Transverse colon (tissue), 4 donors: ENCODE results near the gene TMC3. TPM values are rescaled to one million over a fixed set of nuclear protein-coding genes. Genes with fewer than 3 reads are reported as not detected.

Experiments used
- DNase-seq: peaks from one replicate; pipeline ENCODE4 v3.0.0-alpha.2; 2019
- H3K27ac ChIP-seq, 4 donors: fragments of 200-600 bp; sonication (generic); 2 replicates each; pipeline ENCODE4 v1.5.1; 2016 to 2018; ENCODE audit warnings: inconsistent platforms in 4 of 4
- H3K27me3 ChIP-seq: fragments of 200-600 bp; sonication (generic); 2 replicates; pipeline ENCODE4 v1.5.1; 2017; ENCODE audit warnings: inconsistent platforms
- H3K36me3 ChIP-seq, 4 donors: fragments of 200-600 bp; sonication (generic); 2 replicates each; pipeline ENCODE4 v1.5.1; 2017 to 2019; ENCODE audit warnings: inconsistent platforms in 4 of 4
- H3K4me1 ChIP-seq, 4 donors: fragments of 200-600 bp; sonication (generic); 2 replicates each; pipeline ENCODE4 v1.5.1; 2017 to 2020; ENCODE audit warnings: inconsistent platforms in 4 of 4
- H3K4me3 ChIP-seq, 4 donors: fragments of 200-600 bp; sonication (generic); 1 replicate in 1 of 4; 2 replicates in 3 of 4; pipeline versions ENCODE4 v1.5.1 to v1.6.1; 2017 to 2019; ENCODE audit warnings: inconsistent platforms in 4 of 4
- H3K9me3 ChIP-seq, 2 donors: fragments of 200-600 bp; sonication (generic); 2 replicates each; pipeline ENCODE4 v1.5.1; 2017 to 2019; ENCODE audit warnings: inconsistent platforms in 2 of 2
- EP300 ChIP-seq: sonication (generic); formaldehyde crosslinking; IDR thresholded peaks from one replicate; pipeline ENCODE4 v1.6.1; 2017; ENCODE audit warnings: antibody characterized with exemption, low read depth
- POLR2A ChIP-seq: fragments of 450-650 bp; IDR thresholded peaks from one replicate; pipeline ENCODE4 v1.6.1; 2016; ENCODE audit warnings: antibody characterized with exemption, mild to moderate bottlenecking, moderate library complexity
- POLR2AphosphoS5 ChIP-seq, 3 donors: sonication (generic); formaldehyde crosslinking; IDR thresholded peaks; one replicate each; pipeline ENCODE4 v1.6.1; 2016; ENCODE audit warnings: antibody characterized with exemption in 3 of 3
- WGBS, 2 donors: methylation state at CpG; one replicate each; pipeline ENCODE4 v1.1.5; 2018; ENCODE audit warnings: low coverage in 1 of 2; 5-methylcytosine and 5-hydroxymethylcytosine counted together
- in situ Hi-C, 4 donors: fragments of 200-750 bp; cut with MboI; loops; one replicate each; pipeline versions ENCODE4 v1.15.0 to v1.15.1; 2017; ENCODE audit warnings: low sequenced_read_pairs in 3 of 4, low pct_ligation_motif_present in 1 of 4, low pct_unique_long_range_greater_than_20kb in 1 of 4
- intact Hi-C: fragments of 100-400 bp; cut with DNase I; formaldehyde crosslinking; loops from one replicate; pipeline ENCODE4 v1.15.1; 2023; ENCODE audit warnings: low total_unique reads
- total RNA-seq, 4 donors: library from RNA; depleted of rRNA; stranded (reverse); fragments of >200 nt; gene quantifications; one replicate each; pipeline ENCODE4 v1.1.0, GENCODE V29; 2016
- TF ChIP-seq, protein P1 (sequence below), 5 experiments: fragments of 200-600 bp in 3 of 5; fragments of 450-650 bp in 2 of 5; sonication (generic) in 3 of 5; IDR thresholded peaks; 1 replicate in 2 of 5; 2 replicates in 3 of 5; pipeline ENCODE4 v1.5.1; 2016 to 2017; ENCODE audit warnings: antibody characterized with exemption in 5 of 5, inconsistent platforms in 3 of 5, mild to moderate bottlenecking in 2 of 5, moderate library complexity in 1 of 5

TMC3 gene
- under 1 TPM in 2 of 4 donors, not detected in 2; 0.14 to 0.64 TPM for total RNA-seq

DNA sequence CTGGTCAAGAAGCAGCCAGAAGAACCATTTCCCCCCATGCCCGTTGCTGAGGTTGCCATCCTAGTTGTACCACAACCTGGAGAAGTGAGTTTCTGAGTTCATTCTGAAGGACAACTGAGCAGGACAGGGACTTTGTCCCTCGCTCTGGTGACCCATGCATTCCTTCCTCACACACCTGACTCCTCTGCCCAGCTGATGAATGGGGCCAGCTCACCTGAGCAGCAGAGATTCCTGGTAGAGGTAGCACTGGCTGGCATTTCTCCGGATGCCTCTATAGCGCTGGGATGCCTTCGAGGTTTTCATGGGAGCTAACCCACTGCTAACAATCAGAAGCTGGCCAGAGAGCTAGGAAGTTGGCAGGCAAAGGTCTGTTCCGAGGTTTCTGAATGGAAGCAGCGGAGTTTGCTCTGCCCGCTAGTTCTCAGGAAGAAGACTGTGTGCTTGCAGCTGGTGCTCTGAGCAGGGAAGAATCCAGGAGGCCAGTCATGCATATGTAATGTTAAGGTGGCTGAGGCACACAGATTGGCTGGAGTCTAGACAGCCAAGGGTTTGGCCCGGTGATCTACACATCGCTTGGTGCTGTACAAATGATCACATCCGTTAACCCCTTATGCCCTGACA is at the start of gene TMC3:
Gene TMC3, minus strand, starts transcription at position 439 of the 621 bp plus-strand sequence. Its CDS starts 136 bp downstream, at position 303.
- H3K4me3 ChIP-seq, result no peak within 1 kb of the TSS
- in situ Hi-C loops (no loop called here), intact Hi-C loops (no loop called here)
- H3K4me1 ChIP-seq, result no peaks in the 10 kb centered on the region
- no peaks in the 10 kb centered on the region for H3K36me3 ChIP-seq
- DNase-seq, result no peak
- no peaks in the 10 kb centered on the region for H3K27me3 ChIP-seq
- no peak for TF ChIP-seq POLR2A
- TF ChIP-seq, protein P1, sequence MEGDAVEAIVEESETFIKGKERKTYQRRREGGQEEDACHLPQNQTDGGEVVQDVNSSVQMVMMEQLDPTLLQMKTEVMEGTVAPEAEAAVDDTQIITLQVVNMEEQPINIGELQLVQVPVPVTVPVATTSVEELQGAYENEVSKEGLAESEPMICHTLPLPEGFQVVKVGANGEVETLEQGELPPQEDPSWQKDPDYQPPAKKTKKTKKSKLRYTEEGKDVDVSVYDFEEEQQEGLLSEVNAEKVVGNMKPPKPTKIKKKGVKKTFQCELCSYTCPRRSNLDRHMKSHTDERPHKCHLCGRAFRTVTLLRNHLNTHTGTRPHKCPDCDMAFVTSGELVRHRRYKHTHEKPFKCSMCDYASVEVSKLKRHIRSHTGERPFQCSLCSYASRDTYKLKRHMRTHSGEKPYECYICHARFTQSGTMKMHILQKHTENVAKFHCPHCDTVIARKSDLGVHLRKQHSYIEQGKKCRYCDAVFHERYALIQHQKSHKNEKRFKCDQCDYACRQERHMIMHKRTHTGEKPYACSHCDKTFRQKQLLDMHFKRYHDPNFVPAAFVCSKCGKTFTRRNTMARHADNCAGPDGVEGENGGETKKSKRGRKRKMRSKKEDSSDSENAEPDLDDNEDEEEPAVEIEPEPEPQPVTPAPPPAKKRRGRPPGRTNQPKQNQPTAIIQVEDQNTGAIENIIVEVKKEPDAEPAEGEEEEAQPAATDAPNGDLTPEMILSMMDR (IDR thresholded peaks at IDR 0.05), result no peak
- TF ChIP-seq POLR2AphosphoS5 (IDR thresholded peaks at IDR 0.05), result no peak
- TF ChIP-seq EP300, result no peak
- H3K9me3 ChIP-seq, result no peaks in the 10 kb centered on the region
- 42 to 74% methylated on average over 2 to 11 of the region's 11 CpGs for WGBS, 2 donors
- H3K27ac ChIP-seq, result no peak within 1 kb of the TSS

DNA sequence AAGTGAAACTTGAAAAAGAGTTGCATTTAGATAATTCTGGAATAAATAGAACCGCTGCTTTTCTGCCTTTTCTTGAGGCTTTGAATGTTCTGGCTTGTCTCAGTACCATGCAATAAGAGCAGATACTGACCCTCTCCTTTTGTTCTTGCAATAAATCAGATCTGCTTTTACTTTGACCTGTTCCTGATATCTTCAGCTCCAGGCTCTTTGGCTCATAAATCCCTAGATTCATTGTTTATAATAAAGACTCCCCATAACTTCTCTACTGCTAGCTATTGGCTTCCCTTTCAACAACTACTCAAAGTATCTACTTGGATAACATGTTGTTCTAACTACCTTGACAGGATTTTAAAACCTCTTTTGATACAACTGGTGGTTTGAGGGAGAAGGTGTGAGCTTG is 47.4 kb upstream of the TMC3 start:
- intact Hi-C loops, result no loop called here
- in situ Hi-C loops, result loop anchor here in 1 of 4 donors (25.0 kb wide), 1 partner anchor 309 kb away; no protein-coding TSS in a partner anchor
- 42 to 71% methylated on average over 1 of the region's 1 CpG for WGBS, 2 donors

DNA sequence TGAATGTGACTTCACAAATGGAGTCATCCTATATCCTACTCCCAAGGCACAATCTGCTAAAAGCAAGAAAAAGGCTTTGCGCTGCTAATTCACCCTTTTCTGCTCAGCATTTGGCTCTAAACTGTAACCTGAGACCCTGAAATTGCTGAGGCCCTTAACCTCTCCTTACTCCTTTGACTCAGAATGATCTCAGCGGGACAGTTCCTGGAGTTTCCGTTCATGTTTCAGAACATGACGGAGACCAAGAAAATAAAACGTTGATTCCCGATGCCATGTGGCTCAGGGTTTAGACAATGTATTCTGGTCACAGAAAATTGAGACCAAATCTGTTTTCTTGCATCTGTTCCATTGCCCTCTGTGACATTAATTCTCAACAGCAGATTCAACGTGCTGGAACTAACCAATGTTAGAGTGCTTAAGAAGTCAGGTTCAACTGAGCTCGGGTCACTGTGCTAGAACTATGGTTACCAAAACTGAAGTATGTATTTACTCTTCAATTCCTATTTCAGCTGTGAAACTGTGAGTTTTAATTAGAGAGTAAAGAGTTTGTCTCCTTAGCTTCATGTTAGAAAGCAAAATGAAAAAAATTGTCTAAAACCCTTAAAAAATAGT is 45.4 kb upstream of the TMC3 start:
- H3K4me3 ChIP-seq, result no peak overlapping the region
- WGBS, 2 donors, result 67 to 70% methylated on average over 8 of the region's 8 CpGs
- no peaks in the 10 kb centered on the region for H3K27me3 ChIP-seq
- H3K4me1 ChIP-seq, result no peaks in the 10 kb centered on the region
- intact Hi-C loops (no loop called here), in situ Hi-C loops (loop anchor here in 1 of 4 donors (25.0 kb wide), 1 partner anchor 307 kb away; no protein-coding TSS in a partner anchor)
- no peak overlapping the region for H3K27ac ChIP-seq
- DNase-seq, result no peak
- no peaks in the 10 kb centered on the region for H3K9me3 ChIP-seq
- TF ChIP-seq EP300, result no peak
- TF ChIP-seq POLR2AphosphoS5 (IDR thresholded peaks at IDR 0.05), result no peak
- no peak for TF ChIP-seq POLR2A
- TF ChIP-seq, protein P1 (IDR thresholded peaks at IDR 0.05), result no peak
- H3K36me3 ChIP-seq, result no peaks in the 10 kb centered on the region

More for the DNA sequence above, 47.4 kb upstream of the TMC3 start:
- Histone ChIP-seq H3K36me3 (no peaks in the 10 kb centered on the region), H3K27ac (no peak overlapping the region), H3K9me3 (no peaks in the 10 kb centered on the region), H3K4me1 (no peaks in the 10 kb centered on the region), H3K4me3 (no peak overlapping the region), H3K27me3 (no peaks in the 10 kb centered on the region)
- no peak for TF ChIP-seq EP300
- no peak for DNase-seq

DNA sequence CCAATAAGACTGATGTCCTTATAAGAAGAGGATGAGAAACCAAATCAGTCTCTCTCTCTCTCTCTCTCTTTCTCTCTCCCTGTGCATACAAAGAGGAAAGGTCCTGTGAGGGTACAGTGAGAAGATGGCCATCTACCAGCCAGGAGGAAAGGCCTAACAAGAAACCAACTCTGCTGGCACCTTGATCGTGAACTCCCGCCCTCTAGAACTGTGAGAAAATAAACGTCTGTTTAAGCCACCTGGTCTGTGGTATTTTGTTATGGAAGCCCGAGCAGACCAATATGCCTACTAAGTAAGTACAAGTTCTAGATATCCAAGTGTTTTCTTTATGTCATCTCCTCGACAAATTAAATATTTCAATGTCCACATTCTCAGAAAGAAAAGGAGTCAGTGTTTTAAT is 44.9 kb upstream of the TMC3 start:
- Histone ChIP-seq H3K27ac (no peak overlapping the region), H3K4me1 (no peaks in the 10 kb centered on the region), H3K9me3 (no peaks in the 10 kb centered on the region), H3K27me3 (no peaks in the 10 kb centered on the region), H3K4me3 (no peak overlapping the region), H3K36me3 (no peaks in the 10 kb centered on the region)
- in situ Hi-C loops, result loop anchor here in 1 of 4 donors (25.0 kb wide), 1 partner anchor 307 kb away; no protein-coding TSS in a partner anchor
- WGBS, 2 donors, result 70 to 84% methylated on average over 5 of the region's 5 CpGs
- intact Hi-C loops, result no loop called here
- TF ChIP-seq POLR2AphosphoS5 (IDR thresholded peaks at IDR 0.05) (no peak), EP300 (no peak), POLR2A (no peak)
- TF ChIP-seq, protein P1 (IDR thresholded peaks at IDR 0.05), result no peak
- DNase-seq, result no peak
